Cardiac muscle cell (in vitro differentiated cells and primary cell): ENCODE results near the gene GPR78. TPM values are rescaled to one million over a fixed set of nuclear protein-coding genes. Genes with fewer than 3 reads are reported as not detected.

Source experiments
- DNase-seq, 2 donors: peaks; one replicate each; pipeline versions ENCODE4 v3.0.0 to v3.0.0-alpha.2; 2010 to 2017; ENCODE audit warnings: low read depth in 1 of 2, low spot score in 1 of 2
- H3K27ac ChIP-seq: fragments of 200-600 bp; sonication (generic); 2 replicates; pipeline ENCODE4 v1.5.1; 2016
- H3K27me3 ChIP-seq: fragments of 200-600 bp; sonication (generic); 2 replicates; pipeline ENCODE4 v1.6.0; 2016; ENCODE audit warnings: control low read depth
- H3K36me3 ChIP-seq: fragments of 200-600 bp; sonication (generic); 2 replicates; pipeline ENCODE4 v1.5.1; 2016; ENCODE audit warnings: control low read depth
- H3K4me1 ChIP-seq: fragments of 200-600 bp; sonication (generic); 2 replicates; pipeline ENCODE4 v1.8.1; 2017; ENCODE audit warnings: low read depth, mild to moderate bottlenecking, mixed run types
- H3K4me3 ChIP-seq: fragments of 200-600 bp; sonication (generic); 2 replicates; pipeline ENCODE4 v1.5.1; 2016; ENCODE audit warnings: mild to moderate bottlenecking
- H3K9me3 ChIP-seq: fragments of 200-600 bp; sonication (generic); 2 replicates; pipeline ENCODE4 v1.5.1; 2017; ENCODE audit warnings: low read depth, mild to moderate bottlenecking, control low read depth
- CTCF ChIP-seq: IDR thresholded peaks from 2 replicates; pipeline ENCODE4 v1.5.1; 2012; ENCODE audit warnings: low read depth, mild to moderate bottlenecking, low read length
- polyA plus RNA-seq: library from polyadenylated mRNA; unstranded; fragments of >200 nt; fragmentation: Nextera tagmentation; extraction: Ambion mirVana; gene quantifications from 2 replicates; pipeline ENCODE4 v1.2.1, GENCODE V29; 2016
- total RNA-seq: library from RNA; depleted of rRNA; stranded (reverse); fragments of >200 nt; gene quantifications from 2 replicates; pipeline ENCODE4 v1.2.3, GENCODE V29; 2016

The GPR78 gene
- total and polyA plus RNA-seq, 2 experiments from 2014 or later: 0.13 to 0.63 TPM

GRCh38 chr4:8586246-8586645 lies 6.1 kb downstream of the GPR78 start:
- no peaks in the 10 kb centered on the region for H3K36me3 ChIP-seq
- TF ChIP-seq CTCF: no peak
- H3K4me3 ChIP-seq: no peak overlapping the region
- no peak overlapping the region for H3K27ac ChIP-seq
- H3K9me3 ChIP-seq: no peaks in the 10 kb centered on the region
- no peaks in the 10 kb centered on the region for H3K4me1 ChIP-seq
- DNase-seq: no peak
- H3K27me3 ChIP-seq: peaks cover 45% of the 10 kb centered on the region

- Histone ChIP-seq H3K4me3 (no peak overlapping the region), H3K4me1 (peaks cover under 1% of the 10 kb centered on the region), H3K27me3 (peaks cover 39% of the 10 kb centered on the region), H3K36me3 (no peaks in the 10 kb centered on the region), H3K9me3 (no peaks in the 10 kb centered on the region), H3K27ac (no peak overlapping the region)
- no peak for DNase-seq
- TF ChIP-seq CTCF: no peak
Measured at GRCh38 chr4:8586671-8587468, 6.7 kb downstream of the GPR78 start.

- Histone ChIP-seq H3K27me3 (peaks cover 39% of the 10 kb centered on the region), H3K9me3 (no peaks in the 10 kb centered on the region), H3K36me3 (no peaks in the 10 kb centered on the region), H3K4me1 (peaks cover 7% of the 10 kb centered on the region), H3K27ac (no peak overlapping the region), H3K4me3 (no peak overlapping the region)
- TF ChIP-seq CTCF: no peak
- DNase-seq: no peak
Measured at GRCh38 chr4:8587469-8588195, 7.4 kb downstream of the GPR78 start.

GRCh38 chr4:8588196-8588470 lies 7.9 kb downstream of the GPR78 start:
- no peaks in the 10 kb centered on the region for H3K36me3 ChIP-seq
- TF ChIP-seq CTCF: no peak
- DNase-seq: no peak
- H3K9me3 ChIP-seq: no peaks in the 10 kb centered on the region
- H3K4me1 ChIP-seq: peaks cover 7% of the 10 kb centered on the region
- H3K27ac ChIP-seq: no peak overlapping the region
- no peak overlapping the region for H3K4me3 ChIP-seq
- H3K27me3 ChIP-seq: peaks cover 38% of the 10 kb centered on the region

- Histone ChIP-seq H3K27ac (no peak overlapping the region), H3K4me3 (no peak overlapping the region), H3K4me1 (peaks cover 7% of the 10 kb centered on the region), H3K36me3 (no peaks in the 10 kb centered on the region), H3K9me3 (no peaks in the 10 kb centered on the region), H3K27me3 (peaks cover 33% of the 10 kb centered on the region)
- no peak for TF ChIP-seq CTCF
- no peak for DNase-seq
Measured at GRCh38 chr4:8589336-8589735, 9.1 kb downstream of the GPR78 start.
